ENCODE data around the gene SCEL. TPM values are rescaled to one million over a fixed set of nuclear protein-coding genes. Genes with fewer than 3 reads are reported as not detected.

The SCEL gene
- total RNA-seq, 1 experiment from 2014 or later, result 2.8 TPM

- Mint-ChIP-seq H3K4me3 (ENCODE audit: unreplicated experiment) (no peak overlapping the region), H3K36me3 (ENCODE audit: insufficient read depth, unreplicated experiment) (no peaks in the 10 kb centered on the region), H3K27ac (ENCODE audit: unreplicated experiment) (no peak overlapping the region), H3K4me1 (ENCODE audit: low read depth, unreplicated experiment) (no peaks in the 10 kb centered on the region), H3K9me3 (ENCODE audit: unreplicated experiment) (no peaks in the 10 kb centered on the region), H3K27me3 (ENCODE audit: insufficient read depth, unreplicated experiment) (no peaks in the 10 kb centered on the region)
- BruUV-seq (replicated peaks), result no TSS peak
- Histone ChIP-seq H3K27me3 (replicated peaks; ENCODE audit: control insufficient read depth, insufficient read depth, low read length) (no peaks in the 10 kb centered on the region), H3K9me3 (no peaks in the 10 kb centered on the region), H3K4me3 (ENCODE audit: low read depth, low read length) (no peak overlapping the region), H3K36me3 (ENCODE audit: control insufficient read depth, insufficient read depth, low read length) (no peaks in the 10 kb centered on the region), H3K4me1 (no peaks in the 10 kb centered on the region)
- ChIA-PET CTCF (no interaction called here), POLR2A (no interaction called here)
- TF ChIP-seq, protein P1, sequence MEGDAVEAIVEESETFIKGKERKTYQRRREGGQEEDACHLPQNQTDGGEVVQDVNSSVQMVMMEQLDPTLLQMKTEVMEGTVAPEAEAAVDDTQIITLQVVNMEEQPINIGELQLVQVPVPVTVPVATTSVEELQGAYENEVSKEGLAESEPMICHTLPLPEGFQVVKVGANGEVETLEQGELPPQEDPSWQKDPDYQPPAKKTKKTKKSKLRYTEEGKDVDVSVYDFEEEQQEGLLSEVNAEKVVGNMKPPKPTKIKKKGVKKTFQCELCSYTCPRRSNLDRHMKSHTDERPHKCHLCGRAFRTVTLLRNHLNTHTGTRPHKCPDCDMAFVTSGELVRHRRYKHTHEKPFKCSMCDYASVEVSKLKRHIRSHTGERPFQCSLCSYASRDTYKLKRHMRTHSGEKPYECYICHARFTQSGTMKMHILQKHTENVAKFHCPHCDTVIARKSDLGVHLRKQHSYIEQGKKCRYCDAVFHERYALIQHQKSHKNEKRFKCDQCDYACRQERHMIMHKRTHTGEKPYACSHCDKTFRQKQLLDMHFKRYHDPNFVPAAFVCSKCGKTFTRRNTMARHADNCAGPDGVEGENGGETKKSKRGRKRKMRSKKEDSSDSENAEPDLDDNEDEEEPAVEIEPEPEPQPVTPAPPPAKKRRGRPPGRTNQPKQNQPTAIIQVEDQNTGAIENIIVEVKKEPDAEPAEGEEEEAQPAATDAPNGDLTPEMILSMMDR (IDR thresholded peaks at IDR 0.05; ENCODE audit: insufficient read depth in 1 of 2, low read depth in 1 of 2, low read length in 1 of 2, severe bottlenecking in 1 of 2, unreplicated experiment in 1 of 2), result no peak
- intact Hi-C loops (cut with micrococcal nuclease; ENCODE audit: unreplicated experiment), result no loop called here
- no peak for DNase-seq
These were observed 24.0 kb upstream of the SCEL start for GRCh38 chr13:77511552-77511951.

DNA sequence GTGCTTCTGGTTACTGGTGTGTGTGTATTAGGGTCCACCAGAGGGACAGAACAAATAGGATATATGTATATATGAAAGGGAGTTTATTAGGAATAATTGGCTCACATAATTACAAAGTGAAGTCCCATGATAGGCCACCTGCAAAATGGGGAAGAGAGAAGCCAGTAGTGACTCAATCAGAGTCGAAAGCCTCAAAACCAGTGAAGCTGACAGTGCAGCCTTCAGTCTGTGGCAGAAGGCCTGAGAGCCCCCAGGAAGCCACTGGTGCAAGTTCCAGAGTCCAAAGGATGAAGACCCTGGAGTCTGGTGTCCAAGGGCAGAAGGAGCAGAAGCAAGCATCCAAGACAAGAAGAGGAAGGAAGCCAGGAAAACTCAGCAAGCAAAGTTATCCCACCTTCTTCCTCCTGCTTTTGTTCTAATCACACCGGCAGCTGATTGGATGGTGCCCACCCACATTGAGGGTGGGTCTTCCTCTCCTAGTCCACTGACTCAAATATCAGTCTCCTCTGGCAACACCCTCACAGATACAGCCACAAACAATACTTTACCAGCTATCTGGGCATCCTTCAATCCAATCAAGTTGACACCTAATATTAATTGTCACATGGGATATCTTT lies 21.7 kb upstream of the SCEL start:
- TF ChIP-seq, protein P1 (IDR thresholded peaks at IDR 0.05; ENCODE audit: insufficient read depth in 1 of 2, low read depth in 1 of 2, low read length in 1 of 2, severe bottlenecking in 1 of 2, unreplicated experiment in 1 of 2), result no peak
- DNase-seq, result no peak
- no TSS peak for BruUV-seq (replicated peaks)
- Histone ChIP-seq H3K27me3 (replicated peaks; ENCODE audit: control insufficient read depth, insufficient read depth, low read length) (no peaks in the 10 kb centered on the region), H3K4me3 (ENCODE audit: low read depth, low read length) (no peak overlapping the region), H3K9me3 (no peaks in the 10 kb centered on the region), H3K36me3 (ENCODE audit: control insufficient read depth, insufficient read depth, low read length) (no peaks in the 10 kb centered on the region), H3K4me1 (no peaks in the 10 kb centered on the region)
- H3K27me3 Mint-ChIP-seq (ENCODE audit: insufficient read depth, unreplicated experiment), result no peaks in the 10 kb centered on the region
- no peak overlapping the region for H3K27ac Mint-ChIP-seq (ENCODE audit: unreplicated experiment)
- ChIA-PET POLR2A (no interaction called here), CTCF (interaction anchor here (0.6 kb wide), 1 partner anchor 628 kb away, joined by 5 read pairs; no protein-coding TSS in a partner anchor)
- no peaks in the 10 kb centered on the region for H3K36me3 Mint-ChIP-seq (ENCODE audit: insufficient read depth, unreplicated experiment)
- intact Hi-C loops (cut with micrococcal nuclease; ENCODE audit: unreplicated experiment), result no loop called here
- H3K4me1 Mint-ChIP-seq (ENCODE audit: low read depth, unreplicated experiment), result no peaks in the 10 kb centered on the region
- no peak overlapping the region for H3K4me3 Mint-ChIP-seq (ENCODE audit: unreplicated experiment)
- H3K9me3 Mint-ChIP-seq (ENCODE audit: unreplicated experiment), result no peaks in the 10 kb centered on the region

DNA sequence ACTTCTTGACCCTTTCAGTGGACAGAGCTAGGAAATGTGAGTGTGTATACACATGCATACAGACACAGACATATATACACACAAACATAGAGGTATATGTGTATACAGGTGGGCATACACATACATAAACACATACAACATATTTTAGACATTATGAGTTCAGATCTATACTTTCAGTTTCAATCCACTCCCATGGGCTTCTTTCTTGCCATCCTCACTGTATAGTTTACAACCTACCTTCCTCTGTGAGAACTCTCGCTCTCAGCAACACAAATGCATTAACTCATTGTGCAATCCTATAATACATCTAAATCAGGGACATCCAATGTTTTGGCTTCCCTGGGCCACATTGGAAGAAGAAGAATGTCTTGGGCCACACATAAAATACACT lies 21.2 kb upstream of the SCEL start:
- no peak overlapping the region for H3K4me3 Mint-ChIP-seq (ENCODE audit: unreplicated experiment)
- H3K27ac Mint-ChIP-seq (ENCODE audit: unreplicated experiment), result no peak overlapping the region
- no TSS peak for BruUV-seq (replicated peaks)
- POLR2A ChIA-PET, result no interaction called here
- H3K4me3 ChIP-seq (ENCODE audit: low read depth, low read length), result no peak overlapping the region
- H3K4me1 ChIP-seq, result no peaks in the 10 kb centered on the region
- no peaks in the 10 kb centered on the region for H3K4me1 Mint-ChIP-seq (ENCODE audit: low read depth, unreplicated experiment)
- no peaks in the 10 kb centered on the region for H3K27me3 Mint-ChIP-seq (ENCODE audit: insufficient read depth, unreplicated experiment)
- H3K36me3 ChIP-seq (ENCODE audit: control insufficient read depth, insufficient read depth, low read length), result no peaks in the 10 kb centered on the region
- no peaks in the 10 kb centered on the region for H3K9me3 ChIP-seq
- intact Hi-C loops (cut with micrococcal nuclease; ENCODE audit: unreplicated experiment), result no loop called here
- DNase-seq, result no peak
- CTCF ChIA-PET, result interaction anchor here (0.6 kb wide), 1 partner anchor 629 kb away, joined by 5 read pairs; no protein-coding TSS in a partner anchor
- no peaks in the 10 kb centered on the region for H3K36me3 Mint-ChIP-seq (ENCODE audit: insufficient read depth, unreplicated experiment)
- no peaks in the 10 kb centered on the region for H3K27me3 ChIP-seq (replicated peaks; ENCODE audit: control insufficient read depth, insufficient read depth, low read length)
- TF ChIP-seq, protein P1 (IDR thresholded peaks at IDR 0.05; ENCODE audit: insufficient read depth in 1 of 2, low read depth in 1 of 2, low read length in 1 of 2, severe bottlenecking in 1 of 2, unreplicated experiment in 1 of 2), result no peak
- H3K9me3 Mint-ChIP-seq (ENCODE audit: unreplicated experiment), result no peaks in the 10 kb centered on the region

Measured in Caco-2 (cell line).